ENCODE data around the gene TMEM79.

DNA sequence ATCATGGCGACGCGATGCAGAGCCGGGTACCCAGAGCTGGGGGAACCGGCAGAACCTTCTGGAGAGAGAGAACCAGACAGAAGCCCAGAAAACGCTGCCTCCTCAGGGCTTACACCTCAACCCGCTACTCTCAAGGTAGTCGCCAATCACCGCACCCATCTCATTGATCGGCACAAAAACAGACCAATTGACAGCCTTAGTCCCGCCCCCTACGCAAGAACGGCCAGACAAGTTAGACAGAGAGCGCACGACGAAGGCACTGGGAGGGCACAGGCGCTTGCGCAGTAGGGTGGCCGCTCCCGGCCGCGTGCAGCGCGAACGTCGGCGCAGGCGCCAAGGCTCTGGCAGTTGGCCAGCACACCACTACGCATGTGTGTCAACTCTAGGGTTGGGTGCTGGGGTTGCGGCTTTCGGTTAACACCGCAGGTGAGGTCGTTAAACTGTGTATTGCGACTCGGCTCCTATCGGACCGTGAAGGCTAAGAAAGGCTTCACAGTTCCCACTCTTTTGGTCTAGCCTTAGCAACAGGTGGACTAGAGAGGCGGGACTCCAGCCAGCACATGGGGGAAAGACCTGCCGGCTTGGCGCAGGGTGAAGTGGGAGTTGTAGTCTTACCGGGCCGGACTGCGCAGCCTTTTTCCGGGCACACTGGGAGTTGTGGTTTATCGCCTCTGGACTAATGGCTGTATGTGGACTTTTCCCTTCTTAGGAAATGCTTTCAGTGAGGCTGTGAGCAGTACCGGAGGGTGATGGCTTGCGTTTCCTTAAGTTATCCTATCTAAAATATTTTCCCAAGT is 54.3 kb downstream of the TMEM79 start, which contains the start of the genes CCT3 and TSACC:
- TF ChIP-seq EZH2 (IDR thresholded peaks at IDR 0.05; ENCODE audit: insufficient read depth, poor library complexity, severe bottlenecking) (no peak), EZH2phosphoT487 (IDR thresholded peaks at IDR 0.05; ENCODE audit: insufficient read depth, low read depth) (no peak)
